Measurements from ENCODE around the gene CFAP58.
A peak's percentile ranks its signal among the peaks of the same experiment; 100 is the strongest.

CFAP58 gene

DNA sequence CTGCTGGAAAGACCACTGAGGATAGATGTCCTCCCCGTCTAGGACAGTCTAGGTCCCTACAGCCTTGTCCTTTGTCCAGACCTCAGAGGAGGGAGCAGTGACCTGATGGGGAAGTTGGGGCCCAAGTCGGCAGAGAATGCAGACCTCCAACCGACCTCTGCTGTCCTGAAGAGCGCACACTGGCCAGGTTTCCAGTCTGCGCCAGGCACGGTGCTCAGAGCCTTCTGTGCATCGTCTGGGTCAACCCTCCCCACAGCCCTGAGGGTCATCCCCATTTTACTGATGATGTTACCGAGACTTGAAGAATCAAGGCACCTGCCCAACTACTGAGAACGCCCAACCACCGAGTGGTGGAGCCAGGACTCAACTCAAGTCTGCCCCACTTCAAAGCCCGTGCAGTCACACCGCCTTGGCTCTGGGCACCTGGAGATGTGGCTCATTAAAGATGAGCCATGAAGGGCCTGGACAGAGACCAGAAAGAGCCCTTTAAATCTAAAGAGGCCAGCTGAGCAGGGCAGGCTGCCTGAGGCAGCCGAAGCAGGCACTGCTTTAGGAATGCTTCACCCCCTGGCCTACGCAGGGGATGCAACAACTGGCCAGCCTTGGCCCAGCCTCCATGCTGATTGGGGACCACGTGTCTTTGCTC is 19.8 kb upstream of the CFAP58 start:
- H3K4me3 ChIP-seq (ENCODE audit: low read depth, low read length): no peak overlapping the region

DNA sequence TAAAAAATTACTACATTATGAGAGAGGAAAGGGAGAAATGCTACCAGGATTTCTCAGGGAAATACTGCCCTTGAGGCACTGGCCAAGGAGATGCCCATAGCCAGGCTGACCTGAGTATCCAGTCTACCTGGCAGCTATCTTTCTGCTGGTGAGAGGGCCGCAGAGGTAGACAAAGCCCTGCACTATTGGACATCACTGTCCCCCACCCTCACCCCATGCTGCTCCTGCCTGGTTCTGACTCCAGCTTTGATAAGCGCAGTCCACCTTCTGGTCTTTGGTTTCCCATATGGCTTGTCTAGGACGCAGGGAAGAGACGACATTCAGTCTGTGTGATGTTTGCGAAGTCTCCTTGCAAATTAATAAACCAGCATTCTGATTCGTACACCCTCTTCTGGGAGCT is 19.1 kb upstream of the CFAP58 start:
- no peak overlapping the region for H3K4me3 ChIP-seq (ENCODE audit: low read depth, low read length)

DNA sequence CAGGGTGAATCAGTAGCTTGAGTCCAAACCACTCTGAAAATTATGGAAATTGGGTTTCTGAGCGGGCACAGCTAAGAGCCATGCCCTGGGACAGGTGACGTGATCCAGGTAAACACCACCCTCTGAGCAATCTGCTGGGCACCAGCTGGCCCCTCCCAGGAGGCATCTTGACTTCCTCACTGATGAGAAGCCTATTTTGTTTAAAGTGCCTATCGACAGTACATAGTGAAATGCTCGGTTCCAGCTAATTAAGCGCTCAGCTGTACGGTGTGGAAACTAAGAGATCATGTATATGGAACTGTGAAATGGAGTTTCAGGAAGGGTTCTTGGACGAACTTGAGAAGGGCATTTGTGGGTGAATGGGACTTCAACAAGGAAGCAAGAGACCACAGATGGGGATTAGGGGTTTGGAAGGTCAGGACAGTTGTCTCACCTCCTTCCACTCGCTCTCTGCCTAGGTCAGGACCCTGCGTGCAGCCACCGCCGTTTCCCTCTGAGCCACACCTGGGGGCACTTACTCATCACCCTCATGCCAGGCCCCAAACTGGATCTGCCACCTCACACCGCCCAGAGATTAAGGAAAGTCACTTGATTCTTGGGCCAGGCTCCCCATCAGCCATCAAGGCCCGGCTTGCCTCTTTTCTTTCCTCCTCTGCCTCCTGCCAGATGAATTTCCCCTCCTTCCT is 18.5 kb upstream of the CFAP58 start:
- H3K4me3 ChIP-seq (ENCODE audit: low read depth, low read length): no peak overlapping the region

DNA sequence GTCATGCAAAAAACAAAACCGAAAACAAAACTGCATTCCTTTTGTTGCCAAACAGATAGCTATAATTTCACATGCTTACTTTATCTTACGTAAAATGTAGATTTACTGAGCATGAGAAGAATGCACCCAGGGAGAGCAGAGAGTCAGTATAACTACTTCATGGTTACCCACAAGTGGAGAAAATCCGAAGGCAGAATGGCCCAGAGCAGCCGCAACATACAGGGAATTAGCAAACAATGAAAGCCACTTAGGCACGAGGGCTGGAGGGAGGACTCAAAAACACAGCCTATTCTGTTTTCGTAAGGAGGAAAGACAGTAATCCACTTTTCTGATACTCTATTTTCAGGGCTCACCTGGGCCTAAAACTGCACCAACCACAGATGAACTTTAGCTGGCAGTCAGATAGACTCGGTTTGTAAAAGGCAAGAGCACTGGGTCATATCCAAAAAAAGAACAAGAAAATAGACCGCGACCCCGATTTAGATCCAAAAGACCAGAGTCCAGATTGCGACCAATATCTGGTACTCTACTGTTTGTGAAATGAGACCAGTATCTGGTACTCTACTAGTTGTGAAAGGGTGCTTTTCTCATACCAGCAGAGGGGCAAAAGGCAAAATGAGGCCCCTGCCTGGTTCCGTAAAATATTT is 16.7 kb upstream of the CFAP58 start:
- H3K4me3 ChIP-seq (ENCODE audit: low read depth, low read length): peak overlapping the region; percentile 72

DNA sequence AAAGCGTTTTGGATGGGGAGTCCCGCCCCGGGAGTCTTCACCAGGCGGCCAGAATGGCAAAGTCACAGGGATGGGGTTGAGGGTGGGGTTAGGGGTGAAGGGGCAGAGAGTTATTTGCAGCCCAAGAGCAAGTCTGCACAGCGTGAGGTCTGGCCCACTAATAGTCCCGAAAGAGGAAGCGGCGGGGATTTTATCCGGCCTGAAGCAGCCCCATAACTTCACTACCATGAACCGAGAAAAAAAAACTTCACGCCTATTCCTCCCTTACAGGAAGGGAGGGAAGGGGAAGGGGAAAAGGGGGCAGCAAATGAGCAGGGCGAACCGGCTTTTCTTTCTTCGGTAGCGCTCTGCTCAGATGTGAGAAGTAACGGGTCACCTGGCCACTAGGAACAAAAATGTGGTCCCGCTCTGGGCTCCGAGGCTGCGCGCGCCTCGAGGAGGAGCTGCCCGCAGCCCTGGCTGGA is 16.1 kb upstream of the CFAP58 start:
- H3K4me3 ChIP-seq (ENCODE audit: low read depth, low read length): peak overlapping the region; percentile 72

DNA sequence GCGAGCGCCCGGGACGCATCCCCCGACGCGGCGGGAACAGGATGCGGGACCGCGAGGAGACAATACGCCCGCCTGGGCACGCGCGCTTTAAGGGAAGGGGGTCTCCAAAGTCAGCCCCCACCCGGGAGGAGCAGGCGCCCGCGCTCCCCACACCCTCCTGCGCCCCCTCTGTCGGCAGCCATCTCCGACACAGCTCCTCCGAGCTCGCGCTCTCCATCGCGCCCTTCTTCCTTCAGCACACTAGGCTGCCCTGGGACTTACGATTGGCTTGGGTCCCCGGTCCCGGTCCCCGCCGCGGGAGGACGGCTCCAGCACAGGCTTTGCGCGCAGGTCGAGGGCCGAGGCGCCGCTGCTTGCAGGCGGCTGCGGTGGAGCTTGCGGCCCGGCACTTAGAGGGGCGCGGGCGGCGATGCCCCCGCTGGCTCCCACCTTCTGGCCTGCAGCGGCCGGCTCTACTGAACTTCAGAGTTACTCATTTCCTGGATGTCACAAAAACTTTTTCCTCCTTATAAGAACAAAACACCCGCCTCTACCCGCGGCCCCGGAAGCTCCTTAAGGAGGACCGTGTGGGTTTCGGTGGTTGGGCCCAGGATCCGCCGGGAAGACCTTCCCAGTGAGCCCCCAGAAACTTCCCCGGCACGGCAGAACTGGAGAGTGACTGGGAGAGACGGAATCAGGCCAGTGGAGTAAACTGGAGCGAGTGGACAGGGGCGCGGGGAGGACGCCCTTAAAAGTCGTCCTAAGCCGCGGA is 15.5 kb upstream of the CFAP58 start, which contains the start of gene ITPRIP:
Gene ITPRIP (minus strand): TSS at position 481 of the 751 bp plus-strand sequence. CDS start 22,414 bp downstream, outside the sequence.
- peak within 1 kb of the TSS; percentile 72 for H3K4me3 ChIP-seq (ENCODE audit: low read depth, low read length)

DNA sequence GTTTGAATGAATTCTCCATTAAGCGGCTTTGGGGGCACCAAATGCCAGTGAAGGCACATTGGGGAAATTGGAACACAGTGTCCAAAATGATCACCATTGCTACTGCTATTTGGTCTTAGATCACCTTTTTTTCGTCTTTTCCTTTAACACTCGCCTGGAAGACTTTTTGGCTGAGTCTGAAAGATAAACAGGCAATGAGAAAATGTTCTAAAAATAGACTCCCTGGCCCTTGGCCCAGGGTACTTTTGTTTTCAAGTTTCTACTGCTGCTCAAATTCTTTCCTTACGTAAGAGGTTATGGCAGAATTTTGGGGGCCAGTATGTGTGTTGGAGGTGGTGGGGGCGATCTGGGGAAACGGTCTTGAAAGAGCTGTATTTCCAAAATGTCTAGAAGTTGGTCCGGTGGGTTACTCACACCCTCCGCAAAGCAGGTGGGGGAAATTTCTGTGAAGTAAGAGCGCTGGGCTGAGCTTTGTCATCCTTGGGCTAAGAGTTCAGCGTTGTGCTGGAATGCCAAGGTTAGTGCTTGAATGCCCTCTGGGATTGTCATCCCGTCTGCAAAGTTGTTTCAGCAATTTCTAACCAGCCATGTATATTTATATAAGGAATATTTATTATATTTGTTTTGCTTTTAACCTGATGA is 14.0 kb upstream of the CFAP58 start:
- H3K4me3 ChIP-seq (ENCODE audit: low read depth, low read length): peak overlapping the region; percentile 72

DNA sequence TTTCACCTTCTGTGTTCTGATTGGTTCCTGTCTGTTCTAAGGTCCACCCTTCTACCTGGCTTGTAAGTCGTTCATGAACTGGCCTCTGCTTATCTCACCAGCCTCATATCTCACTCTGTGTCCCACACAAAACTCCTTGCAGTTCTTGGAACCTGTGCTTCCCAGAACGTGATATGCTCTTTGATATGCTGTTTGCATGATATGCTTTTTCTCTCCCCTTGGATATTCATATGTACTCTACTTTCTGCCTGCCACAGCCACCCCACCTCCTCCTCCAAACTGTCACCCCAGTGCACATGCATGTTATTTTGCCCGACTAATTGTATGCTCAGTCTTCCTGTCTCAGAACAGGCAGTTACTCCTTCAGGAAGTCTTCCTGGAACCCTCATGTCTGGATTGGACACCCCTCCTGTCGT is 13.5 kb upstream of the CFAP58 start:
- H3K4me3 ChIP-seq (ENCODE audit: low read depth, low read length): no peak overlapping the region

DNA sequence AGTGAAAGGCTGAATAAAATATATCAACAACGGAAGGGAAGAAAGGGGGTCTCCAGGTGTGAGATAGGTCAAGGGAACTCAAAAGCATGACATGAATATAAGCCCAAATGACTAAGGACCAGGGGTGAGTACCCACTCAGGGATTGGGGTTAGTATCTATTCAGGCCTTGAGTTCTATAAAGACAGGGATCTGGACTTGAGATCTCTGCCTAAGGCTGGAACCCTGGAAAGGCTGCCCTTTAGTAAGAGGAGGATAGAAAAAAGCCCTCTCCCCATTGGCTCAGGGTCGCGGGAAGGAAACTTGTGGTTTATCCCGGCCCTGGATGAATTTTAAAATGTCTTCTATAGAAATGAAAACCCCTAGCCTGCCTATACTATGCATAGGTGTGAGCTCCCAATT is 13.0 kb upstream of the CFAP58 start:
- H3K4me3 ChIP-seq (ENCODE audit: low read depth, low read length): no peak overlapping the region

DNA sequence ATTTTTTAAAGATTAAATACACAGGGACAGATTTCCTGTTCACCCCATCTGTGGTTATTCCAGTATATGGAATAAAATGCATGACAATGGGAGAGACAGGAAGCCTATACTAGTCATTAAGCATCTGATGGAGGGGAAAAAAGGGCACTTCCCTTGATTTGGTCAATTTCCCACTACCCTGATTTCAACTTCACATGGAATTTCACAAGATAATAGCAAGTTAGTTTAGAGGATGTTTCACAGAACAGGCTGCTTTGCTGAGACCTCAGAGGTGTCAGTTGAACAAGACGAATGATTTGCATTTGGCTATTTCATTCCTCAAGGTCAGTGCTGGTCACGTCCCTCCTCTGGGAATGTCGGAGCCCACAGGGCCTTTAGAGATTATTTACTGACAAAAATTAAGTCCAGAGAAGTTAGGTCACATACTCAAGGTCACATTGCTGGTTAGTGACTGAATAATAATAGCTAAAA is 10.7 kb upstream of the CFAP58 start:
- no peak overlapping the region for H3K4me3 ChIP-seq (ENCODE audit: low read depth, low read length)

DNA sequence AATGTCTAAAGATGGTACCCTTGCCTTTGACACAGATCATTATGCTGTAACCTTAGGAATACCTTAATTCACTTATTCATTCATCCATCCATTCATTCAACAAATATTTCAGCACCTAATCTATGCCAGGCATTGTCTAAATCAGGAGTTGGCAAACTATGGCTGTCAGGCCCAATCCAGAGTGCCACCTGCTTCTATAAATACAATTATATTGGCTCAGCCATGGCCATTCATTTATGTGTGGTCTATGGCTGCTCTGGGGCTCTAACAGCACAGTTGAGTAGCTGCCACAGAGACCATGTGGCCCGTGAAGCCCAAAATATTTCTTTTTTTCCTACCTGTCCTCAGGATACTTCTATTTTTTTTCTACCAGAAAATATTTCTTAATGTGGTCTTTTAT is 9.4 kb upstream of the CFAP58 start:
- H3K4me3 ChIP-seq (ENCODE audit: low read depth, low read length): no peak overlapping the region

DNA sequence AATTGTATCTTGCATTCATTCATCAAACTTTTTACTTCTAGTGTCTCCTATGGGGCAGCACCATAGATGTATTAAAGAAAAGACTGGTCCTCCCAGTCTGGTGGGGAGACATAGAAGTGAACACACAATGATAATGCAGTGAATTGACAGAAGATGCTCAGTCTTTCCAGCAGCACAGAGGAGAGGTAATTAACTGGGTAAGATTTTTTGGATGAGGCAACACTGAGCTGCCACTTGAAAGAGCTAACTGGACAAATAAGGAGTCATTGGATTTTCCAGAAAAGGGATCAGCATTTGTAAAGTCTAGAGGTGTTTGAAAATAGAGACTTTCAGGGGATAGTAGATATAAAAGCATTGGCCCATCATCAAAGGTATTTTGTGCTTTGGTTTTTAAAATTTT is 8.1 kb upstream of the CFAP58 start:
- H3K4me3 ChIP-seq (ENCODE audit: low read depth, low read length): no peak overlapping the region

DNA sequence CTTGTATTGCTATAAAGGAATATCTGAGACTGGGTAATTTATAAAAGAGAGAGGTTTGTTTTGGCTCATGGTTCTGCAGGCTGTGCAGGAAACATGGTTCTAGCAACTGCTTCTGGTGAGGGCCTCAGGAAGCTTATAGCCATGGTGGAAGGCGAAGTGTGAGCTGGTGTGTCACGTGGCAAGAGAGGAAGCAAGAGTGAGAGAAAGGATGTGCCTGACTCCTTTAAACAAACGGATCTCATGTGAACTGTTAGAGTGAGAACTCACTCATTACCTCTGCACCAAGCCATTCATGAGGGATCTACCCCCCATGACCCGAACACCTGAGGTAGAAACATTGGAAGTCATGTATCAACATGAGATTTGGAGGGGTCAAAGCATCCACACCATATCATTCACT is 7.7 kb upstream of the CFAP58 start:
- H3K4me3 ChIP-seq (ENCODE audit: low read depth, low read length): no peak overlapping the region

DNA sequence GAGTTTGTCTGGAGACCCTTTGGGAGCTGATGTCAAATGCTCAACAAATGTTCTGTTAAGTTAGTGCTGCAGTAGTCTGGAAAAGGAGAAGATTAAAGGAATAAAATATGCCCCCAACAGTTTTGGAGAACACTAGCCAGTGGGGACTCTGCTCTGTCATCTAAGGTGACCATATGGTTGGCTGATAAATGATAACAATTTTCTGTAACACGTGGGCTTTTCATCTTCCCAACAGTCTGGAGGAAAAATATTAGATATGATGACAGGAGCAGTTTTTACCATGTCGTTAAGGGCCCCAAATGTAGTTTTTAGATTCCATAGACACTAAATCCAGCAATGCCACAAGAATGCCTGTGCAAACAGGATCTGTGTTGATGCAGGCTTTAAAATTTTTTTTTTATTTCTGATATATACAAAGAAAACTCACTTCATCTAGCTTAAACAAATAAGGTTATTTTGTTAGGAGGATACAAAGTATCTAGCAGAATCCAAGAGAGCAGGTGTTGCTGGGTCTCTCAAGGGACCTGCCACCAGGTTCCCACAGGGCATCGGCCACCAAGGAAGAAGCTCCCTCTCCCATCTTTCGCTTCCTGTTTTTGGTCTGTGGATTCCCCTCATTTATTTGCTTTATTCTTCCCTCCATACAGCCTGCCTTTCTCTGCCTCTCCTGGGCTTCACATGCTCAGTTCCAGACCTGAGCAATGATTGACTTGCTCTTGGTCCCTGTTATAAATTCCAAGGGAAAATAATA is 6.2 kb upstream of the CFAP58 start:
- no peak overlapping the region for H3K4me3 ChIP-seq (ENCODE audit: low read depth, low read length)

DNA sequence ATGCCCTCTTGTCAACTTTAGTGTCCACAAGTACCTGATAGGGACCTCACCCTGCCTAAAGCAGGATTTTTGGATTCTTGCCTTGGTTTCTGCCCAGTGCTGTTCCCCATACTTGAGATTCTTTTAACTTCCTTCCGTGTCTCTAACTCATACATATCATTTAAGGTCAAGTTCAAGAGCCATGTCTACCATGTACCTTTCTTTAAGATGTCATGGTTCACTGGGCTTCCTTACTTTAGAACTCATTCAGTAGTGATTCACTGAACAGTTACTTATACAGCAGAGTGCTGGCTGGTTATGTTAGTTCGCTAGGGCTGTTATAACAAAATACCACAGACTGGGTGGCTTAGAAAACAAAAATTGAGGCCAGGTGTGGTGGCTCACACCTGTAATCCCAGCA is 5.0 kb upstream of the CFAP58 start:
- H3K4me3 ChIP-seq (ENCODE audit: low read depth, low read length): no peak overlapping the region

DNA sequence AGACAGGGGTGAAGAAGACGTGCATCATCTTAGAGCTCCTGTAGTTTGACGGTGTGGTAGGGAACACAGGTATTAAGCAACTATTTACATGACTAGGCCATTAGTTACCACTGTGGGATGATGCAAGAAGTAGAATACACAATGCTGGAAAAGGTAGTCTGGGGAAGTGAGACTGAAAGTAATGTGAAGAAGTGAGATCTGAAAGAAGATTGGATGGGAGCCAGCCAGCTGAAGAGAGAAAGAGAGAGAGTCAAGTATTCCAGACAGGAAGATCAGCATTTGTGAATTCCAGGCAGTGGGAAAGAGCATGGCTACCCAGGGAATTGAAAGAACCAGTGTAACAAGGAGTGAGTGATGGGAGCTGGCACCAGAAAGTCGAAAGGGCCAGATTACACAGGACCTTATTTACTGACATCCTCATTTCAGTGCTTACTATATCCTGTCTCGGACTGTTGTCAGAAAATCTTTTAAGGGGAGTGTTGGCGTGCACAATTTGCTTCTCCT is 4.0 kb upstream of the CFAP58 start:
- no peak overlapping the region for H3K4me3 ChIP-seq (ENCODE audit: low read depth, low read length)

DNA sequence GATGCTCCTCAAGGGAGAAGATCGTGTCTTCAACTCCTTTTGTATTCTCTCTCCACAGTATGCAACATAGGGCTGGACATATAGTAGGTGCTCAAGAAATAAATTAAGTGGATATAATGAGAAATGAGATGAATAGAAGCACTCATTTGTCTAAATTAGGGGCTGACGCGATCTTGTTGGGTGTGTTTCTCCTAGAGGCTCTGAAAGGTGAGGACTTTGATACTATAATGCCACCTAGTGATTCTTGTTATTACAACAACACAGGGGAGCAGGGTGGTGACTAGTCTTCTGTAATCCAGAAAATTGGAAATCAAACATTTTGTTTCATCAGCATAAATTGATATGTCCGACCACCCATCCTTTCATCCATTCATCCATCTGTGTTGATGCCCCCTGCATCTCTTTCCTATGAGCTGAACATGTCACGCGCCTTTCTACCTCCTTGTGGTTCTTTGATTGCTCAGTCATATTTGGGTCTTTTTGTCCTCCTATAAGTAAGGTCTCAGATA is 3.5 kb upstream of the CFAP58 start:
- no peak overlapping the region for H3K4me3 ChIP-seq (ENCODE audit: low read depth, low read length)

DNA sequence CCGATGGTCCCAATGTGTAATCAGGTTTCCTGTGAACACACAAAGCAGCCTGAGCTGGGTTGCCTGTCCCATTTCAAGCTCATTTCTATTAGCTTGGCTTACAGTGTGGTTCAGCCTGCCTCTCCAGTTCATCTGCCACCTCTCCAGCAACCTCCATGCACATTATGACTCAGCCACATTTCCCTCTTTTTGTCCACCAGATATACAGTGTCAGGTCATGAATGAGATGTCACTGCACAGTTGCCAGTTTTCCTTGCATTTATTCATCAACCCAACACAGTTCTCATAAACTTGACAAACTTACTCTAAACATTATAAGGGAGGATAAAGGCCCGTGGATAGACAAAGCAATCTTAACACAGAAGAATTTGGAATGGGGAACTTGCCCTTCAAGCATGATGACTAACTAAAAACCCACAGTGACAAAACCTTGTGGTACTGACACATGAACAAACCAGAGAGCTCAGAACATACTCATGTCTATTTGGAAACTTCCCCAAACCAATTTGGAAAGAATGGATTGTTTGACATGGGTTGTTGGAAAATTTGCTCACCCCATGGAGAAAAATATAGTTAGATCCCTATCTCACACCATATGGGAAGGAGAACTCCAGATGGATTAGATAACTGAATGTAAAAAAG is 2.5 kb upstream of the CFAP58 start:
- no peak overlapping the region for H3K4me3 ChIP-seq (ENCODE audit: low read depth, low read length)

DNA sequence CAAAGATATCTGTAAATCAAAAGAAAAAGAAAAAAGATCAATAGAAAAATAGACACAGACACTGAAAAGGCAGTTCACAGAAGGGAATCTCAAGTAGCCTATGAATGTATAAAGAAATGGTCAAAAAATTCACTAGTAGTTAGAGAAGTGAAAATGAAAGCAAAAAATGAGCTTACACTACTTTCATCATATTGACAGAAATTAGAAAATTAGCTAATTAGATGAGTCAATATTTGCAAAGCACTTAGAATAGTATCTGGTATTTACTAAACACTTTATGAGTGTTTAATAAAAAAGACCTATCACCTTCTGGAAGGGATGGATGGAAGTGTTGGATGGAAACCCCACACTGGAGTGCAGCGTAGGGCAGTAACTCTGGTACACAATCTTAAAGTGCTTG is 1.7 kb upstream of the CFAP58 start:
- no peak overlapping the region for H3K4me3 ChIP-seq (ENCODE audit: low read depth, low read length)
